Mesenchymal stem cell (in vitro differentiated cells and primary cell): Measurements from ENCODE around the gene STN1.

Experiments used
- DNase-seq: peaks from one replicate; pipeline ENCODE4 v3.0.0-alpha.2; 2013
- H2AFZ ChIP-seq: one replicate; pipeline ENCODE4 v1.6.1; 2013; ENCODE audit warnings: low read depth, mild to moderate bottlenecking, control low read depth, inconsistent platforms, low read length, moderate library complexity
- H2AK5ac ChIP-seq: 2 replicates; pipeline ENCODE4 v1.6.1; 2013; ENCODE audit warnings: low read length, moderate library complexity, mild to moderate bottlenecking, inconsistent platforms; ENCODE audit not compliant: severe bottlenecking
- H2BK120ac ChIP-seq: one replicate; pipeline ENCODE4 v1.6.1; 2013; ENCODE audit warnings: low read depth, mild to moderate bottlenecking, inconsistent platforms, low read length, moderate library complexity
- H2BK12ac ChIP-seq, 2 experiments: one replicate each; pipeline ENCODE4 v1.6.1; 2013; ENCODE audit warnings: inconsistent platforms in 2 of 2, low read length in 2 of 2, mild to moderate bottlenecking in 2 of 2, moderate library complexity in 2 of 2, control low read depth in 1 of 2
- H2BK15ac ChIP-seq: one replicate; pipeline ENCODE4 v1.6.1; 2013; ENCODE audit warnings: mild to moderate bottlenecking, low read depth, inconsistent platforms; ENCODE audit not compliant: poor library complexity, severe bottlenecking
- H2BK5ac ChIP-seq: 2 replicates; pipeline ENCODE4 v1.6.1; 2013; ENCODE audit warnings: low read depth, mild to moderate bottlenecking, low read length, control low read depth, inconsistent platforms; ENCODE audit not compliant: poor library complexity, severe bottlenecking
- H3K14ac ChIP-seq, 2 experiments: one replicate each; pipeline ENCODE4 v1.6.1; 2013; ENCODE audit warnings: inconsistent platforms in 2 of 2, low read length in 2 of 2, control low read depth in 1 of 2, mild to moderate bottlenecking in 1 of 2, moderate library complexity in 1 of 2
- H3K18ac ChIP-seq, 2 experiments: one replicate each; pipeline ENCODE4 v1.6.1; 2013; ENCODE audit warnings: inconsistent platforms in 2 of 2, low read length in 2 of 2, control low read depth in 1 of 2, low read depth in 1 of 2, mild to moderate bottlenecking in 1 of 2
- H3K23ac ChIP-seq, 2 experiments: one replicate each; pipeline ENCODE4 v1.6.1; 2013; ENCODE audit warnings: inconsistent platforms in 2 of 2, low read length in 2 of 2, mild to moderate bottlenecking in 2 of 2, moderate library complexity in 2 of 2, control low read depth in 1 of 2
- H3K27ac ChIP-seq: 2 replicates; pipeline ENCODE4 v1.5.1; 2013; ENCODE audit warnings: mild to moderate bottlenecking, moderate library complexity, low read length, control low read depth, inconsistent platforms; ENCODE audit not compliant: poor library complexity, severe bottlenecking
- H3K27me3 ChIP-seq, 2 experiments: 2 replicates each; pipeline versions ENCODE4 v1.6.1 to v1.7.0; 2013; ENCODE audit warnings: low read length in 2 of 2, mild to moderate bottlenecking in 2 of 2, moderate library complexity in 2 of 2, control low read depth in 1 of 2, inconsistent platforms in 1 of 2; ENCODE audit not compliant: control insufficient read depth in 1 of 2, insufficient read depth in 1 of 2
- H3K36me3 ChIP-seq, 2 experiments: 2 replicates each; pipeline versions ENCODE4 v1.6.1 to v1.7.0; 2013; ENCODE audit warnings: low read length in 2 of 2, control low read depth in 1 of 2, inconsistent platforms in 1 of 2, low read depth in 1 of 2, mild to moderate bottlenecking in 1 of 2; ENCODE audit not compliant: insufficient read depth in 2 of 2, control insufficient read depth in 1 of 2
- H3K4ac ChIP-seq, 2 experiments: one replicate each; pipeline ENCODE4 v1.6.1; 2013; ENCODE audit warnings: inconsistent platforms in 2 of 2, low read length in 2 of 2, mild to moderate bottlenecking in 2 of 2, moderate library complexity in 2 of 2, control low read depth in 1 of 2, low read depth in 1 of 2
- H3K4me1 ChIP-seq: 2 replicates; pipeline ENCODE4 v1.6.1; 2013; ENCODE audit warnings: low read depth, low read length, control low read depth; ENCODE audit not compliant: control insufficient read depth, insufficient read depth
- H3K4me2 ChIP-seq: 2 replicates; pipeline ENCODE4 v1.6.1; 2013; ENCODE audit warnings: low read length, mild to moderate bottlenecking, inconsistent platforms; ENCODE audit not compliant: poor library complexity, severe bottlenecking
- H3K4me3 ChIP-seq, 2 experiments: 2 replicates each; pipeline versions ENCODE4 v1.5.1 to v1.7.0; 2013; ENCODE audit warnings: low read length in 2 of 2, mild to moderate bottlenecking in 2 of 2, control low read depth in 1 of 2, low read depth in 1 of 2; ENCODE audit not compliant: insufficient read depth in 1 of 2
- H3K79me1 ChIP-seq: replicated peaks from 2 replicates; pipeline ENCODE4 v1.6.1; 2013; ENCODE audit warnings: mild to moderate bottlenecking, control low read depth, low read length, inconsistent platforms; ENCODE audit not compliant: poor library complexity, severe bottlenecking
- H3K9ac ChIP-seq: 2 replicates; pipeline ENCODE4 v1.7.0; 2013; ENCODE audit warnings: mild to moderate bottlenecking, low read length, moderate library complexity
- H3K9me3 ChIP-seq: 2 replicates; pipeline ENCODE4 v1.7.0; 2013; ENCODE audit warnings: mild to moderate bottlenecking, low read length; ENCODE audit not compliant: control insufficient read depth
- H4K8ac ChIP-seq: one replicate; pipeline ENCODE4 v1.6.1; 2013; ENCODE audit warnings: inconsistent platforms, mild to moderate bottlenecking, low read length, moderate library complexity
- H4K91ac ChIP-seq: one replicate; pipeline ENCODE4 v1.6.1; 2013; ENCODE audit warnings: mild to moderate bottlenecking, low read length, inconsistent platforms
- WGBS: methylation state at CpG from one replicate; pipeline ENCODE4 v1.1.7; 2013; ENCODE audit warnings: mixed read lengths; 5-methylcytosine and 5-hydroxymethylcytosine counted together

STN1 gene

GRCh38 chr10:103894441-103894864 lies 23.5 kb downstream of the STN1 start:
- Histone ChIP-seq H3K36me3 (peaks cover 18 to 52% of the 10 kb centered on the region in 2 experiments), H3K4me1 (peaks cover 7% of the 10 kb centered on the region), H3K79me1 (peaks cover 10% of the 10 kb centered on the region), H3K4ac (peak overlapping the region in 1 of 2 experiments; percentile 11), H3K27ac (peak overlapping the region; percentile 45), H3K4me2 (no peak overlapping the region), H3K23ac (no peak overlapping the region), H3K18ac (peak overlapping the region; percentile 55 to 72), H3K14ac (no peak overlapping the region), H2BK5ac (no peak overlapping the region), H2AFZ (no peak overlapping the region), H3K9ac (peak overlapping the region; percentile 87), H3K9me3 (no peaks in the 10 kb centered on the region), H3K4me3 (peak overlapping the region in 1 of 2 experiments; percentile 53), H2BK15ac (no peak overlapping the region), H2BK120ac (no peak overlapping the region), H4K8ac (no peak overlapping the region), H2AK5ac (peak overlapping the region; percentile 10), H4K91ac (no peak overlapping the region), H2BK12ac (no peak overlapping the region), H3K27me3 (no peaks in the 10 kb centered on the region)
- peak; percentile 59 for DNase-seq
- WGBS = 5% methylated on average over 4 of the region's 4 CpGs

DNA sequence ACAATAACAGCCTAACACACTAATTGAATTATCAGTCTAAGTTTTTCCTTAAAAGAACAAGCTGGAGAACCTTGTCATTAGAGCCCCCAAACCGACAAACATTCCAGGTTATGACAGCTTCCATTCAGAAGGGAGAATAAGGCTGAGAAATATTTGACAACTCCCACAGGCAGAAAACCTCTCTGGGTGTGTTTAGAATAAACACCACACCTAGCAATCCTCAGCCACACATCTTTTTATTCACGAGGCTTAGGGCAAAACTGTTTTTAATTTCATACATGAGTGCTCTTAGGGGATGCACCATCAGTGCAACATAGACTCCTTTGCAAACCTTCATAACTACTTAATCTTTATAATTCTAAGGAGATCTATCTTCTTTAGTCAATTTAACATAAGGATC lies 24.2 kb downstream of the STN1 start:
- Histone ChIP-seq H2AK5ac (no peak overlapping the region), H3K4ac (no peak overlapping the region), H3K27ac (no peak overlapping the region), H3K23ac (no peak overlapping the region), H2BK12ac (no peak overlapping the region), H3K4me3 (no peak overlapping the region), H4K91ac (no peak overlapping the region), H3K4me1 (peaks cover 8% of the 10 kb centered on the region), H3K4me2 (no peak overlapping the region), H3K9me3 (no peaks in the 10 kb centered on the region), H3K9ac (peak overlapping the region; percentile 87), H3K18ac (no peak overlapping the region), H2BK5ac (no peak overlapping the region), H2BK120ac (no peak overlapping the region), H3K79me1 (peaks cover 10% of the 10 kb centered on the region), H3K27me3 (no peaks in the 10 kb centered on the region), H3K14ac (no peak overlapping the region), H3K36me3 (peaks cover 12 to 48% of the 10 kb centered on the region in 2 experiments), H4K8ac (no peak overlapping the region), H2BK15ac (no peak overlapping the region), H2AFZ (no peak overlapping the region)
- WGBS = 76% methylated on average over 2 of the region's 2 CpGs
- peak; percentile 8 for DNase-seq

DNA sequence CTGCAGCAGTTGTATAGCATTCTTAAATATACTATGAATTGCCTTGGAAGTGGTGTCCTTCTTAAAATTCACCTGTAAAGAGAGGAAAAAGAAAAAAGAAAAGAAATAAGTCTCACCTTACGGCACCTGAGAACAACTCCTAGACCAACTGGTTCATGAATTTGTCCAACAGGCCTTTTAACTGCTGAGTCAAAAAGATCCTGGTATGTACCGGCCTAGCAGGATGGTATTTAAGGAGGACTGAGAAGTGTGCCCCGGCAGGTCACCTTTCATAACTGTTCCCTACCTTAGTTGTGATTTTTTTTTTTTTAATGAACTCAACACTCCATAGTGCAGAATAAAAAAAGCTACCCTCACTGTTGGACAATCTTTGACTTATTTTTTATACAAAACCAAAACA lies 25.8 kb downstream of the STN1 start:
- no peak overlapping the region for H4K8ac ChIP-seq
- no peak overlapping the region for H2AK5ac ChIP-seq
- H3K27ac ChIP-seq = no peak overlapping the region
- no peak overlapping the region for H4K91ac ChIP-seq
- no peak overlapping the region for H3K23ac ChIP-seq
- H3K36me3 ChIP-seq = peaks cover 8 to 49% of the 10 kb centered on the region in 2 experiments
- no peak overlapping the region for H3K18ac ChIP-seq
- H2BK15ac ChIP-seq = no peak overlapping the region
- H3K4me2 ChIP-seq = no peak overlapping the region
- H3K4me1 ChIP-seq = peaks cover 10% of the 10 kb centered on the region
- H3K14ac ChIP-seq = no peak overlapping the region
- H3K27me3 ChIP-seq = no peaks in the 10 kb centered on the region
- no peak overlapping the region for H2BK120ac ChIP-seq
- no peak overlapping the region for H3K9ac ChIP-seq
- no peaks in the 10 kb centered on the region for H3K9me3 ChIP-seq
- no peak overlapping the region for H3K4ac ChIP-seq
- H2AFZ ChIP-seq = no peak overlapping the region
- no peak for DNase-seq
- no peak overlapping the region for H2BK5ac ChIP-seq
- H3K79me1 ChIP-seq = peaks cover 10% of the 10 kb centered on the region
- H3K4me3 ChIP-seq = no peak overlapping the region
- 100% methylated on average over 2 of the region's 3 CpGs for whole genome bisulfite sequencing
- no peak overlapping the region for H2BK12ac ChIP-seq

GRCh38 chr10:103890688-103891087 lies 27.3 kb downstream of the STN1 start:
- no peak overlapping the region for H4K8ac ChIP-seq
- WGBS = 95% methylated on average over 2 of the region's 2 CpGs
- H3K4me2 ChIP-seq = no peak overlapping the region
- no peak overlapping the region for H3K4ac ChIP-seq
- no peak overlapping the region for H2AFZ ChIP-seq
- no peaks in the 10 kb centered on the region for H3K9me3 ChIP-seq
- H3K4me3 ChIP-seq = no peak overlapping the region
- peaks cover 8 to 60% of the 10 kb centered on the region in 2 experiments for H3K36me3 ChIP-seq
- H2BK12ac ChIP-seq = no peak overlapping the region
- H3K18ac ChIP-seq = no peak overlapping the region
- H3K27ac ChIP-seq = no peak overlapping the region
- peak overlapping the region; percentile 50 for H3K9ac ChIP-seq
- H2BK120ac ChIP-seq = no peak overlapping the region
- no peak overlapping the region for H2AK5ac ChIP-seq
- peaks cover 9% of the 10 kb centered on the region for H3K4me1 ChIP-seq
- no peak overlapping the region for H2BK5ac ChIP-seq
- no peak overlapping the region for H3K23ac ChIP-seq
- H3K14ac ChIP-seq = no peak overlapping the region
- no peak overlapping the region for H2BK15ac ChIP-seq
- no peak for DNase-seq
- H3K79me1 ChIP-seq = peaks cover 10% of the 10 kb centered on the region
- no peaks in the 10 kb centered on the region for H3K27me3 ChIP-seq
- no peak overlapping the region for H4K91ac ChIP-seq
